ENCODE measurements around the gene LILRA6. TPM values are rescaled to one million over a fixed set of nuclear protein-coding genes. Genes with fewer than 3 reads are reported as not detected.

LILRA6 gene
- total and polyA plus RNA-seq, 2 of the 13 experiments (the other 11 are each of a cell fraction or from before 2014, with no cell fraction given), result not detected

DNA sequence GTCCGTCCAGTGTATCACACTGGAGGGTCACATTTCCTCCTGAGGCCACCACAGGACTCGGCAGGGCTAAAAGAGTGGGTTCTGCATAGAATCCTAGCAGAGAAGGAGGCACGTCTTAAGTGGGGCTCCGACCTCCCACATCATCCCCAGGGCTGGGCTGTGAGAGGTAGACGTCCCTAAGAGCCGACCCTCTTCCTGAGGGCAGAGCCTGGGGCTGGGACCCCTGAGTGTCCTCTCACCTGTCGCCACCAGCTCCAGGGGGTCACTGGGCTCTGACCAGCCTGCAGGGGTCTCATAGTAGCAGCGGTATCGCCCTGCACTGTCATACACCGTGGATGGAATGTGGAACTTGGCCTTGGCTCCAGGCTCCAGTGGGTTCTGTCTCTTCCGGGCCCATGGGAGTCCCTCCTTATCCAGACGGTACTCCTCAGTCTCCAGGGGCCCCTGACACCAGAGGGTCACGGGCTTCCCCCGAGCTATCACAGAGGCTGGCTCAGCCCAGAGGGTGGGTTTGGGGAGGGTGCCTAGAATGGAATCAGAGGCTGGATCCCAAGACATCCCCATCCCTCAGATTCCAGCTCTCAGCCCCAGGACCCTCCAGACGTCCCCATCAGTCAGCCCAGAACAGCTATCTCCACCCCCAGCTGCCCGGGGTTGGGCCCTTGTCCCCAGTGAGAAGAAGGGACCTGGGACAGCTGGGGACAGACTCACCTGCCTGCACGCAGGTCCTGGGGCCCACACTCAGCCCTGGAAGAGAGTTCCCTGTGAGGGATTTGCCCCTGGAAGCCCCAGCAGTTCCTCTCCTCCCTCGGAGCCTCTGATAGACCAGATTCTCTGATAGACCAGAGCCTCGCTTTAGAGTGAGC, 13.9 kb upstream of the LILRA6 start:
- no peak for TF ChIP-seq ZFP36 (IDR thresholded peaks at IDR 0.05; ENCODE audit: borderline replicate concordance, low read depth, low read length, partially characterized antibody)
- TF ChIP-seq, protein P1, sequence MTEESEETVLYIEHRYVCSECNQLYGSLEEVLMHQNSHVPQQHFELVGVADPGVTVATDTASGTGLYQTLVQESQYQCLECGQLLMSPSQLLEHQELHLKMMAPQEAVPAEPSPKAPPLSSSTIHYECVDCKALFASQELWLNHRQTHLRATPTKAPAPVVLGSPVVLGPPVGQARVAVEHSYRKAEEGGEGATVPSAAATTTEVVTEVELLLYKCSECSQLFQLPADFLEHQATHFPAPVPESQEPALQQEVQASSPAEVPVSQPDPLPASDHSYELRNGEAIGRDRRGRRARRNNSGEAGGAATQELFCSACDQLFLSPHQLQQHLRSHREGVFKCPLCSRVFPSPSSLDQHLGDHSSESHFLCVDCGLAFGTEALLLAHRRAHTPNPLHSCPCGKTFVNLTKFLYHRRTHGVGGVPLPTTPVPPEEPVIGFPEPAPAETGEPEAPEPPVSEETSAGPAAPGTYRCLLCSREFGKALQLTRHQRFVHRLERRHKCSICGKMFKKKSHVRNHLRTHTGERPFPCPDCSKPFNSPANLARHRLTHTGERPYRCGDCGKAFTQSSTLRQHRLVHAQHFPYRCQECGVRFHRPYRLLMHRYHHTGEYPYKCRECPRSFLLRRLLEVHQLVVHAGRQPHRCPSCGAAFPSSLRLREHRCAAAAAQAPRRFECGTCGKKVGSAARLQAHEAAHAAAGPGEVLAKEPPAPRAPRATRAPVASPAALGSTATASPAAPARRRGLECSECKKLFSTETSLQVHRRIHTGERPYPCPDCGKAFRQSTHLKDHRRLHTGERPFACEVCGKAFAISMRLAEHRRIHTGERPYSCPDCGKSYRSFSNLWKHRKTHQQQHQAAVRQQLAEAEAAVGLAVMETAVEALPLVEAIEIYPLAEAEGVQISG (CRISPR knock-in tag; IDR thresholded peaks at IDR 0.05), result no peak
- no peak for TF ChIP-seq SIX1 (CRISPR knock-in tag; IDR thresholded peaks at IDR 0.05; ENCODE audit: borderline replicate concordance)
- TF ChIP-seq, protein P2, sequence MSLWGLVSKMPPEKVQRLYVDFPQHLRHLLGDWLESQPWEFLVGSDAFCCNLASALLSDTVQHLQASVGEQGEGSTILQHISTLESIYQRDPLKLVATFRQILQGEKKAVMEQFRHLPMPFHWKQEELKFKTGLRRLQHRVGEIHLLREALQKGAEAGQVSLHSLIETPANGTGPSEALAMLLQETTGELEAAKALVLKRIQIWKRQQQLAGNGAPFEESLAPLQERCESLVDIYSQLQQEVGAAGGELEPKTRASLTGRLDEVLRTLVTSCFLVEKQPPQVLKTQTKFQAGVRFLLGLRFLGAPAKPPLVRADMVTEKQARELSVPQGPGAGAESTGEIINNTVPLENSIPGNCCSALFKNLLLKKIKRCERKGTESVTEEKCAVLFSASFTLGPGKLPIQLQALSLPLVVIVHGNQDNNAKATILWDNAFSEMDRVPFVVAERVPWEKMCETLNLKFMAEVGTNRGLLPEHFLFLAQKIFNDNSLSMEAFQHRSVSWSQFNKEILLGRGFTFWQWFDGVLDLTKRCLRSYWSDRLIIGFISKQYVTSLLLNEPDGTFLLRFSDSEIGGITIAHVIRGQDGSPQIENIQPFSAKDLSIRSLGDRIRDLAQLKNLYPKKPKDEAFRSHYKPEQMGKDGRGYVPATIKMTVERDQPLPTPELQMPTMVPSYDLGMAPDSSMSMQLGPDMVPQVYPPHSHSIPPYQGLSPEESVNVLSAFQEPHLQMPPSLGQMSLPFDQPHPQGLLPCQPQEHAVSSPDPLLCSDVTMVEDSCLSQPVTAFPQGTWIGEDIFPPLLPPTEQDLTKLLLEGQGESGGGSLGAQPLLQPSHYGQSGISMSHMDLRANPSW (CRISPR knock-in tag; IDR thresholded peaks at IDR 0.05; ENCODE audit: borderline replicate concordance), result no peak
- TF ChIP-seq PHF8 (CRISPR knock-in tag; IDR thresholded peaks at IDR 0.05), result no peak
- no peak for TF ChIP-seq ZNF138 (CRISPR knock-in tag; IDR thresholded peaks at IDR 0.05; ENCODE audit: low read depth)
- no peak for TF ChIP-seq PAF1 (CRISPR knock-in tag; IDR thresholded peaks at IDR 0.05)
- no peak for TF ChIP-seq SP2 (CRISPR knock-in tag; IDR thresholded peaks at IDR 0.05)
- no peak for FAIRE-seq
- no peak overlapping the region for H3K4me2 ChIP-seq (ENCODE audit: low read depth, low read length)
- BruUV-seq (replicated peaks), result no TSS peak
- no peak for DNase-seq (ENCODE audit: low spot score)
- no peaks in the 10 kb centered on the region for H4K20me1 ChIP-seq (ENCODE audit: insufficient read depth, low read length)
- H3K4me3 ChIP-seq (replicated peaks in 1 of 3; ENCODE audit: insufficient read depth in 1 of 3, low read depth in 2 of 3, low read length in 3 of 3), result no peak overlapping the region
- WGBS (ENCODE audit: low lambda C conversion rate), result 6% methylated on average over 3 of the region's 19 CpGs
- no peaks in the 10 kb centered on the region for H3K36me3 ChIP-seq (replicated peaks in 1 of 2; ENCODE audit: control insufficient read depth in 1 of 2, insufficient read depth in 2 of 2, low read length in 2 of 2)
- H3K4me1 ChIP-seq (ENCODE audit: insufficient read depth, low read length), result no peaks in the 10 kb centered on the region
- CTCF ChIA-PET (ENCODE audit: low intra/inter-chr PET ratio, low total read pairs), result no interaction called here
- intact Hi-C loops (cut with micrococcal nuclease; ENCODE audit: unreplicated experiment), result no loop called here
- in situ Hi-C loops (cut with HindIII; ENCODE audit: extremely low pct_ligation_motif_present, low pct_unique_long_range_greater_than_20kb), result no loop called here
- H2AFZ ChIP-seq (ENCODE audit: low read length), result no peak overlapping the region
- no peaks in the 10 kb centered on the region for H3K9me3 ChIP-seq (ENCODE audit: low read length)
- peaks cover 10 to 70% of the 10 kb centered on the region in 2 experiments; a peak in 4 of 5 replicates for H3K27me3 ChIP-seq (ENCODE audit: control insufficient read depth in 1 of 2, insufficient read depth in 2 of 2, low read length in 2 of 2)
- POLR2A ChIA-PET, result interaction anchor here (1.0 kb wide), 1 partner anchor 56 kb away, joined by 3 read pairs; the partner anchor contains the start of gene RPS9
- H3K9ac ChIP-seq (ENCODE audit: insufficient read depth, low read depth, low read length), result no peak overlapping the region
- no peak; the same call in 1 of the 3 replicates for ATAC-seq
- no peak overlapping the region for H3K27ac ChIP-seq (ENCODE audit: extremely low read length, insufficient read depth, low read length)
- H3K79me2 ChIP-seq (ENCODE audit: insufficient read depth, low read length), result no peaks in the 10 kb centered on the region

Measured in HepG2 (cell line).